PC-3 (cell line): ENCODE data around the gene KIAA1328. TPM values are rescaled to one million over a fixed set of nuclear protein-coding genes. Genes with fewer than 3 reads are reported as not detected.

Experiments
- ATAC-seq: fragments of 200-7000 bp; cut with Tn5 transposase; 2 replicates; pipeline ENCODE4 v1.9.1; 2020; ENCODE audit warnings: mild to moderate bottlenecking, moderate library complexity
- BruUV-seq: library from RNA; stranded (reverse); fragments of 400-500 nt; replicated peaks from 2 replicates; lab custom pipeline; 2021; lab: Mats Ljungman, UMichigan
- CTCF ChIA-PET: fragments of 300-600 bp; sonication (Branson Sonifier 250); formaldehyde crosslinking; loops from one replicate; lab custom pipeline; 2022; ENCODE audit warnings: antibody characterized with exemption; lab: Charles Lee
- POLR2A ChIA-PET: fragments of 300-600 bp; sonication (Branson Sonifier 250); formaldehyde crosslinking; loops from one replicate; lab custom pipeline; 2022; ENCODE audit warnings: antibody characterized with exemption; ENCODE audit not compliant: unreplicated experiment; lab: Charles Lee
- DNase-seq: peaks from one replicate; pipeline ENCODE4 v3.0.0-alpha.2; 2015
- H2AFZ ChIP-seq: fragments of 300-600 bp; sonication (generic); 2 replicates; pipeline ENCODE4 v1.6.0; 2016; ENCODE audit warnings: antibody characterized with exemption, low read length
- H3F3A ChIP-seq: fragments of 300-600 bp; sonication (generic); one replicate; pipeline ENCODE4 v1.6.0; 2017; ENCODE audit warnings: antibody characterized with exemption, low read length, control low read depth, mild to moderate bottlenecking; ENCODE audit not compliant: unreplicated experiment
- H3K27ac ChIP-seq: fragments of 300-600 bp; sonication (generic); 2 replicates; pipeline ENCODE4 v1.5.1; 2016; ENCODE audit warnings: mild to moderate bottlenecking, low read length
- H3K27me3 ChIP-seq: fragments of 300-600 bp; sonication (generic); 2 replicates; pipeline ENCODE4 v1.6.1; 2016; ENCODE audit warnings: low read length, mixed read lengths
- H3K36me3 ChIP-seq: fragments of 300-600 bp; sonication (generic); 2 replicates; pipeline ENCODE4 v1.6.1; 2016; ENCODE audit warnings: low read depth, mixed run types, low read length, mixed read lengths
- H3K4me1 ChIP-seq: fragments of 300-600 bp; sonication (generic); 2 replicates; pipeline ENCODE4 v1.5.1; 2016; ENCODE audit warnings: low read length; ENCODE audit not compliant: insufficient read depth
- H3K4me2 ChIP-seq: fragments of 300-600 bp; sonication (generic); 2 replicates; pipeline ENCODE4 v1.6.0; 2016; ENCODE audit warnings: low read length
- H3K4me3 ChIP-seq: fragments of 300-600 bp; sonication (generic); 2 replicates; pipeline ENCODE4 v1.5.1; 2016; ENCODE audit warnings: mild to moderate bottlenecking, low read length, mixed read lengths
- H3K79me2 ChIP-seq: fragments of 300-600 bp; sonication (generic); 2 replicates; pipeline ENCODE4 v1.6.1; 2017; ENCODE audit warnings: low read length, mixed read lengths
- H3K9ac ChIP-seq: fragments of 300-600 bp; sonication (generic); 2 replicates; pipeline ENCODE4 v1.6.0; 2016; ENCODE audit warnings: mild to moderate bottlenecking, low read length
- H3K9me2 ChIP-seq: fragments of 300-600 bp; sonication (generic); replicated peaks from 2 replicates; pipeline ENCODE4 v1.6.1; 2016; ENCODE audit warnings: mixed run types, low read length, mixed read lengths
- H3K9me3 ChIP-seq: fragments of 300-600 bp; sonication (generic); 2 replicates; pipeline ENCODE4 v1.6.1; 2016; ENCODE audit warnings: low read length, mixed read lengths
- H4K20me1 ChIP-seq: fragments of 300-600 bp; sonication (generic); 2 replicates; pipeline ENCODE4 v1.6.1; 2016; ENCODE audit warnings: low read length, mixed read lengths
- EZH2 ChIP-seq: fragments of 300-600 bp; sonication (generic); IDR thresholded peaks from one replicate; pipeline ENCODE4 v1.6.1; 2017; ENCODE audit warnings: antibody characterized with exemption, mild to moderate bottlenecking, low read length; ENCODE audit not compliant: unreplicated experiment
- EZH2phosphoT487 ChIP-seq: fragments of 300-600 bp; sonication (generic); IDR thresholded peaks from 2 replicates; pipeline ENCODE4 v1.6.1; 2018; ENCODE audit warnings: mild to moderate bottlenecking, antibody characterized with exemption, low read length, borderline replicate concordance
- intact Hi-C: fragments of 100-400 bp; cut with micrococcal nuclease; formaldehyde crosslinking; loops from 2 replicates; pipeline ENCODE4 v1.9.0; 2023
- total RNA-seq: library from RNA; depleted of rRNA; stranded (reverse); fragments of >200 nt; gene quantifications from 2 replicates; pipeline ENCODE4 v1.2.3, GENCODE V29; 2014
- TF ChIP-seq, protein P1 (sequence below): fragments of 300-600 bp; sonication (generic); conservative IDR thresholded peaks from 2 replicates; pipeline ENCODE4 v1.5.1; 2017; ENCODE audit warnings: antibody characterized with exemption, low read depth, mild to moderate bottlenecking, low read length

KIAA1328 gene
- total RNA-seq, 1 experiment from 2014 or later: 4.4 TPM

DNA sequence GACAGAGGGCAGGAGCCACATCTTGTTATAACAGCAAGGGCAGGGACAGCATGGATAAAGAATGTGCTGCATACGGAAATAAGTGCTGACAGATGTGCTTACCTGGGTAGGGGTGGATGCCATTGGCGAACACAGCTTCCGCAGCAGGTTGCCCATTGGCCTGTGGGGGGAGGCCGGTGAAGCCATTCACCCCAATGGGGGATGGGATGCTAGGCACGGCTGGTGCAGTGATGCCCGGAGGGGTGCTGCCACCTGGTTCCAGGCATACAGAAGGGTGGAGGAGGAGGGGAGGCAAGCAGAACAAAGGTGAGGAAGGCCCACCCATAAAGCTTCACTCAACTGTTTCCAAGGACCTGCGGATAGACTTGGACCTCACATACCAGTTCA, 441.7 kb downstream of the KIAA1328 start:
- ChIA-PET CTCF (no interaction called here), POLR2A (no interaction called here)

DNA sequence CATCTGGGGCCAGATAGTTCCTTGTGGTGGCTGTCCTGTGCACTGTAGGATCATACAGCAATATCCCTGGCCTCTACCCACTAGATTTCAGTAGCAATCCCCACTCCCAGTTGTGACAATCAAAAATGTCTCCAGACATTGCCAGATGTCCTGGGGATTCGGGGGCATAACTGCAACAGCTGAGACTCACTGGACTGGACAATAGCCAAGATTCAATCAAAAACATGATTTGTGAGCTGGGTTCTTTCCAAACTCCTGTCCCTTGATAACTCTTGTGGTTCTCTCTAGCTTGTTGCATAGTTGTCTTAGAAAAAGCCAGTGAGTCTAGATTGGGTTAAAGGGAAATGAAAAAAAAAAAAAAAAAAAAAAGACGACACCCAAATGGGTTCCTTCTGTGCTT, 443.3 kb downstream of the KIAA1328 start:
- Histone ChIP-seq H4K20me1 (no peaks in the 10 kb centered on the region), H3K9ac (no peak overlapping the region), H3K4me1 (no peaks in the 10 kb centered on the region), H3K27me3 (no peaks in the 10 kb centered on the region), H3K4me3 (no peak overlapping the region), H3K4me2 (no peak overlapping the region), H3K9me2 (no peaks in the 10 kb centered on the region), H3K36me3 (no peaks in the 10 kb centered on the region), H3F3A (no peaks in the 10 kb centered on the region), H3K27ac (no peak overlapping the region), H3K79me2 (no peaks in the 10 kb centered on the region), H2AFZ (no peak overlapping the region), H3K9me3 (no peaks in the 10 kb centered on the region)
- intact Hi-C loops: no loop called here
- no TSS peak for BruUV-seq
- CTCF ChIA-PET: no interaction called here
- DNase-seq: no peak
- POLR2A ChIA-PET: no interaction called here
- TF ChIP-seq EZH2phosphoT487: no peak
- no peak for ATAC-seq

More for the DNA sequence above, 441.7 kb downstream of the KIAA1328 start:
- Histone ChIP-seq H3K79me2 (no peaks in the 10 kb centered on the region), H3K27me3 (no peaks in the 10 kb centered on the region), H3K4me3 (no peak overlapping the region), H3K4me2 (no peak overlapping the region), H3F3A (no peaks in the 10 kb centered on the region), H4K20me1 (no peaks in the 10 kb centered on the region), H3K36me3 (no peaks in the 10 kb centered on the region), H3K9ac (no peak overlapping the region), H3K4me1 (no peaks in the 10 kb centered on the region), H3K9me2 (no peaks in the 10 kb centered on the region), H3K27ac (no peak overlapping the region), H3K9me3 (no peaks in the 10 kb centered on the region), H2AFZ (no peak overlapping the region)
- ATAC-seq: no peak
- no peak for DNase-seq
- BruUV-seq: no TSS peak
- TF ChIP-seq, protein P1, sequence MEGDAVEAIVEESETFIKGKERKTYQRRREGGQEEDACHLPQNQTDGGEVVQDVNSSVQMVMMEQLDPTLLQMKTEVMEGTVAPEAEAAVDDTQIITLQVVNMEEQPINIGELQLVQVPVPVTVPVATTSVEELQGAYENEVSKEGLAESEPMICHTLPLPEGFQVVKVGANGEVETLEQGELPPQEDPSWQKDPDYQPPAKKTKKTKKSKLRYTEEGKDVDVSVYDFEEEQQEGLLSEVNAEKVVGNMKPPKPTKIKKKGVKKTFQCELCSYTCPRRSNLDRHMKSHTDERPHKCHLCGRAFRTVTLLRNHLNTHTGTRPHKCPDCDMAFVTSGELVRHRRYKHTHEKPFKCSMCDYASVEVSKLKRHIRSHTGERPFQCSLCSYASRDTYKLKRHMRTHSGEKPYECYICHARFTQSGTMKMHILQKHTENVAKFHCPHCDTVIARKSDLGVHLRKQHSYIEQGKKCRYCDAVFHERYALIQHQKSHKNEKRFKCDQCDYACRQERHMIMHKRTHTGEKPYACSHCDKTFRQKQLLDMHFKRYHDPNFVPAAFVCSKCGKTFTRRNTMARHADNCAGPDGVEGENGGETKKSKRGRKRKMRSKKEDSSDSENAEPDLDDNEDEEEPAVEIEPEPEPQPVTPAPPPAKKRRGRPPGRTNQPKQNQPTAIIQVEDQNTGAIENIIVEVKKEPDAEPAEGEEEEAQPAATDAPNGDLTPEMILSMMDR: no peak
- TF ChIP-seq EZH2phosphoT487: no peak
- no peak for TF ChIP-seq EZH2
- intact Hi-C loops: no loop called here

DNA sequence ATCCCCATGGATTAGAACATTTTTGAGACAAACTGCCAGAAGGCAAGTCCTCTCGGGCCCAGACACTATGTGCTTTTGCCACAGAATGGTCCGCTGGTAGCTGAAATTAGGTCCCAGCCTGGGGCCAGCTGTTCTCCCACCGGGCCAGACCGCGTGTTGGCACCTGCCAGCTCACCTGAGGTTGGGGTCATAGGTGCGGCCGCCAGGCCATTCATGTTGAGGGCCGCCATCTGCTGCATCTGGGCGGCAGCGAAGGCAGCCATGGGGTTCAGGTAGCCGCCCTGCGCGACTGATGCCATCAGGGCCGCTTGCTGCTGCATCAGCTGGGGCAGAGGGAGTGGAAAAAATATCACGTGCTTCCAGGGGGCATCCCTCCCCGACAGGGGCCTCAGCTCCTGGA, 443.9 kb downstream of the KIAA1328 start:
- ATAC-seq (no peak), DNase-seq (no peak)
- no peaks in the 10 kb centered on the region for H3F3A ChIP-seq
- CTCF ChIA-PET: no interaction called here
- no peaks in the 10 kb centered on the region for H3K9me2 ChIP-seq
- H2AFZ ChIP-seq: no peak overlapping the region
- H3K27ac ChIP-seq: no peak overlapping the region
- H3K27me3 ChIP-seq: no peaks in the 10 kb centered on the region
- TF ChIP-seq, protein P1: no peak
- no peak for TF ChIP-seq EZH2
- TF ChIP-seq EZH2phosphoT487: no peak
- no peaks in the 10 kb centered on the region for H3K36me3 ChIP-seq
- no peaks in the 10 kb centered on the region for H3K9me3 ChIP-seq
- H3K4me2 ChIP-seq: no peak overlapping the region
- intact Hi-C loops: no loop called here
- H3K4me1 ChIP-seq: no peaks in the 10 kb centered on the region
- POLR2A ChIA-PET: no interaction called here
- no peaks in the 10 kb centered on the region for H3K79me2 ChIP-seq
- H4K20me1 ChIP-seq: no peaks in the 10 kb centered on the region
- no peak overlapping the region for H3K9ac ChIP-seq
- BruUV-seq: no TSS peak
- H3K4me3 ChIP-seq: no peak overlapping the region
